HepG2 (cell line): Measurements from ENCODE around the gene FANCG. TPM values are rescaled to one million over a fixed set of nuclear protein-coding genes. Genes with fewer than 3 reads are reported as not detected.

ENCODE experiments used
- CTCF ChIP-seq: sonication (generic); formaldehyde crosslinking; IDR thresholded peaks from 2 replicates; pipeline ENCODE4 v1.5.0; 2020; ENCODE audit warnings: mild to moderate bottlenecking, missing genetic modification reagents, moderate library complexity
- FOSL2 ChIP-seq: sonication (generic); formaldehyde crosslinking; IDR thresholded peaks from 2 replicates; pipeline ENCODE4 v1.4.0; 2020; ENCODE audit warnings: missing genetic modification reagents
- FOXJ3 ChIP-seq: sonication (generic); formaldehyde crosslinking; IDR thresholded peaks from 2 replicates; pipeline ENCODE4 v1.4.0; 2020; ENCODE audit warnings: missing genetic modification reagents, mild to moderate bottlenecking, borderline replicate concordance
- GRHL1 ChIP-seq: sonication (generic); formaldehyde crosslinking; conservative IDR thresholded peaks from 2 replicates; pipeline ENCODE4 v1.8.0; 2022; ENCODE audit warnings: missing genetic modification reagents
- HOXA3 ChIP-seq: sonication (generic); formaldehyde crosslinking; IDR thresholded peaks from 2 replicates; pipeline ENCODE4 v1.5.0; 2020; ENCODE audit warnings: missing genetic modification reagents
- NCOR1 ChIP-seq: fragments of 200-600 bp; sonication (generic); IDR thresholded peaks from 2 replicates; pipeline ENCODE4 v1.7.0; 2017; ENCODE audit warnings: antibody characterized with exemption, low read length, borderline replicate concordance
- NFE2L1 ChIP-seq: sonication (generic); formaldehyde crosslinking; IDR thresholded peaks from 2 replicates; pipeline ENCODE4 v1.4.0; 2020; ENCODE audit warnings: missing genetic modification reagents, mild to moderate bottlenecking, borderline replicate concordance
- ZBTB34 ChIP-seq: sonication (generic); formaldehyde crosslinking; IDR thresholded peaks from 2 replicates; pipeline ENCODE4 v1.8.0; 2022; ENCODE audit warnings: mild to moderate bottlenecking, missing genetic modification reagents
- ZGPAT ChIP-seq: IDR thresholded peaks from 2 replicates; pipeline ENCODE4 v1.6.1; 2016; ENCODE audit warnings: mild to moderate bottlenecking
- ZNF451 ChIP-seq: sonication (generic); formaldehyde crosslinking; IDR thresholded peaks from 2 replicates; pipeline ENCODE4 v1.5.0; 2020; ENCODE audit warnings: mild to moderate bottlenecking, missing genetic modification reagents
- ZNF570 ChIP-seq: sonication (generic); formaldehyde crosslinking; IDR thresholded peaks from 2 replicates; pipeline ENCODE4 v1.4.0; 2020; ENCODE audit warnings: mild to moderate bottlenecking, missing genetic modification reagents, borderline replicate concordance
- ZNF674 ChIP-seq: sonication (generic); formaldehyde crosslinking; IDR thresholded peaks from 2 replicates; pipeline ENCODE4 v1.5.0; 2020; ENCODE audit warnings: low read depth, mild to moderate bottlenecking, missing genetic modification reagents
- ZNF788 ChIP-seq: sonication (generic); formaldehyde crosslinking; IDR thresholded peaks from 2 replicates; pipeline ENCODE4 v1.5.0; 2020; ENCODE audit warnings: mild to moderate bottlenecking, missing genetic modification reagents, borderline replicate concordance
- polyA plus RNA-seq, 8 experiments: library from polyadenylated mRNA; depleted of rRNA in 3 of 8; stranded (reverse) in 7 of 8; unstranded in 1 of 8; fragments of >200 nt; fragmentation: Illumina TruSeq in 4 of 8; extraction: Trizol in 4 of 8; gene quantifications; 2 replicates each; pipeline versions ENCODE4 v1.2.1 to v1.2.3, GENCODE V29; 2011 to 2016; ENCODE audit warnings: low read depth in 4 of 8, missing spikeins in 1 of 8, mixed read lengths in 1 of 8; ENCODE audit not compliant: insufficient read depth in 1 of 8
- total RNA-seq, 5 experiments: library from RNA; depleted of rRNA; stranded (reverse); fragments of >200 nt; fragmentation: Illumina TruSeq; extraction: Trizol; gene quantifications; 2 replicates each; pipeline ENCODE4 v1.2.3, GENCODE V29; 2016; ENCODE audit warnings: low read depth in 1 of 5
- TF ChIP-seq, protein P1 (sequence below): sonication (generic); formaldehyde crosslinking; conservative IDR thresholded peaks from 2 replicates; pipeline ENCODE4 v1.4.0; 2020; ENCODE audit warnings: missing genetic modification reagents
- TF ChIP-seq, protein P2 (sequence below): sonication (generic); formaldehyde crosslinking; IDR thresholded peaks from 2 replicates; pipeline ENCODE4 v1.9.0; 2022; ENCODE audit warnings: missing genetic modification reagents, mild to moderate bottlenecking, borderline replicate concordance
- TF ChIP-seq, protein P3 (sequence below): sonication (generic); formaldehyde crosslinking; IDR thresholded peaks from 2 replicates; pipeline ENCODE4 v1.8.1; 2023; ENCODE audit warnings: mild to moderate bottlenecking, moderate library complexity, missing genetic modification reagents

The FANCG gene
- total and polyA plus RNA-seq, 2 of the 13 experiments (the other 11 are each of a cell fraction or from before 2014, with no cell fraction given), result 14.4 to 45.1 TPM

DNA sequence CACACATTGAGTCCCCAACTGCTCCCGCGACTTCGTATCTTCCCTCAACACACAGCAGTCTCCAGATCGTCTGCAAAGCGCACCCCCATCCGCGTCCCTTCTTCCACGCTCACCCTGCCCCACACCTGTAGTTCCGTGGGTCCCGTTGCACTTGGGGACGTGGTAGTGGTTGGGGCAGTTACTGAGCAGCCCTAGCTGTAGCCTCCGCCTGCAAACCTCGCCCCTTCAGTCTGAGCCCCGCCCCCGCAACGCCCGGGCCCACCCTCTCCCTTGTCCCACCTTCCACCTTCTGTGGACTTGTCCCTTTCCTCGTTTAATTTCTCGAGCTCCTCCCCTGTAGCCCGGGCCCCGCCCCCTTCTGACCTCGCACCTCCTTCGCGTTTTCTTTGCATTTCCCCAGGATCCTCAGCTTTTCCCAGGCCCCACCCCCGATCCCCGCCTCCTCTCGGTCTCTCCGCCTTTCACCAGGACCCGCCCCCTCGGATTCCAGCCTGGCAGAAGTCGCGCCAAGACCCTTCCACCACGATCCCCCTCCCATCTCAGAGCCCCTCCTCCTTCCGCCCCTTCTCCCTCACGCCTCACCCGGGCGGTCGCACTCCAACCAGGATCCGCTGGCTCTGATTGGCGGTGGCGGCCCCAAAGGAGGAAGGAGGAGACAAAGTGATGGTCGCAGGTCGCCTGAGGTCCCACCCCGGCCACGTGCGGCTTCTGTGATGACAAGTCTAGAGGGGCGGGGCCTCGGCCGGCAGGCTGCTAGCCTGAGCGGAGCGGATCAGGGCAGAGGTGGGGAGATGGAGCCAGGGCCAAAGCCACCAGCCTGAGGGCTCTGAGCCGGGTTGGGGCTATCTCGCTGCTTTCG, 36.2 kb upstream of the FANCG start, which contains the start of gene ATOSB (continued):
- TF ChIP-seq, protein P1, sequence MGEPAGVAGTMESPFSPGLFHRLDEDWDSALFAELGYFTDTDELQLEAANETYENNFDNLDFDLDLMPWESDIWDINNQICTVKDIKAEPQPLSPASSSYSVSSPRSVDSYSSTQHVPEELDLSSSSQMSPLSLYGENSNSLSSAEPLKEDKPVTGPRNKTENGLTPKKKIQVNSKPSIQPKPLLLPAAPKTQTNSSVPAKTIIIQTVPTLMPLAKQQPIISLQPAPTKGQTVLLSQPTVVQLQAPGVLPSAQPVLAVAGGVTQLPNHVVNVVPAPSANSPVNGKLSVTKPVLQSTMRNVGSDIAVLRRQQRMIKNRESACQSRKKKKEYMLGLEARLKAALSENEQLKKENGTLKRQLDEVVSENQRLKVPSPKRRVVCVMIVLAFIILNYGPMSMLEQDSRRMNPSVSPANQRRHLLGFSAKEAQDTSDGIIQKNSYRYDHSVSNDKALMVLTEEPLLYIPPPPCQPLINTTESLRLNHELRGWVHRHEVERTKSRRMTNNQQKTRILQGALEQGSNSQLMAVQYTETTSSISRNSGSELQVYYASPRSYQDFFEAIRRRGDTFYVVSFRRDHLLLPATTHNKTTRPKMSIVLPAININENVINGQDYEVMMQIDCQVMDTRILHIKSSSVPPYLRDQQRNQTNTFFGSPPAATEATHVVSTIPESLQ (CRISPR knock-in tag), result no peak
- TF ChIP-seq FOSL2 (no peak), NFE2L1 (CRISPR knock-in tag) (no peak), HOXA3 (CRISPR knock-in tag) (peak; percentile 19; the same call in 1 of the 2 replicates), ZNF674 (no peak), ZNF570 (no peak), ZNF451 (CRISPR knock-in tag) (no peak), GRHL1 (CRISPR knock-in tag) (no peak), ZNF788 (CRISPR knock-in tag) (0 out of 2 replicates have a peak, but pooled peaks have one; percentile 13), ZGPAT (CRISPR knock-in tag) (no peak), CTCF (CRISPR knock-in tag) (no peak), FOXJ3 (CRISPR knock-in tag) (no peak), ZBTB34 (no peak), NCOR1 (no peak)
- TF ChIP-seq, protein P2, sequence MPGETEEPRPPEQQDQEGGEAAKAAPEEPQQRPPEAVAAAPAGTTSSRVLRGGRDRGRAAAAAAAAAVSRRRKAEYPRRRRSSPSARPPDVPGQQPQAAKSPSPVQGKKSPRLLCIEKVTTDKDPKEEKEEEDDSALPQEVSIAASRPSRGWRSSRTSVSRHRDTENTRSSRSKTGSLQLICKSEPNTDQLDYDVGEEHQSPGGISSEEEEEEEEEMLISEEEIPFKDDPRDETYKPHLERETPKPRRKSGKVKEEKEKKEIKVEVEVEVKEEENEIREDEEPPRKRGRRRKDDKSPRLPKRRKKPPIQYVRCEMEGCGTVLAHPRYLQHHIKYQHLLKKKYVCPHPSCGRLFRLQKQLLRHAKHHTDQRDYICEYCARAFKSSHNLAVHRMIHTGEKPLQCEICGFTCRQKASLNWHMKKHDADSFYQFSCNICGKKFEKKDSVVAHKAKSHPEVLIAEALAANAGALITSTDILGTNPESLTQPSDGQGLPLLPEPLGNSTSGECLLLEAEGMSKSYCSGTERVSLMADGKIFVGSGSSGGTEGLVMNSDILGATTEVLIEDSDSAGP, result peak; percentile 47; the same call in 1 of the 2 replicates
- TF ChIP-seq, protein P3, sequence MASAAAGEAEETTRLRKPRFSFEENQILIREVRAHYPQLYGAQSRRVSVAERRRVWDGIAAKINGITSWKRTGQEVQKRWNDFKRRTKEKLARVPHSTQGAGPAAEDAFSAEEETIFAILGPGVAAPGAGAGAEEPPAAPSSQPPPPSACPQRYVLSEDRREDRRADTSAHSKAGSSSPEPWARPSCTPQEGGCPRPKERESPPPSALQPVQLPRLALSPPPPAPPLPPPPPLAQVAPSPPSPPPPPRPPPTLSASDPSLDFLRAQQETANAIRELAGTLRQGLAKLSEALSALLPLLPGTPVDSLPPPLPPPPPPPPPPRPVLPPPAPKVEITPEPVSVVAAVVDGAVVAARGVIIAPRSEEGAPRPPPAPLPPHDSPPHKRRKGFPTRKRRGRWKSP (CRISPR knock-in tag), result no peak
